GM18951 (cell line): Measurements from ENCODE around the gene ETNK1.

ENCODE experiments used
- POLR2A ChIP-seq: IDR thresholded peaks from 4 replicates; pipeline ENCODE4 v1.6.1; 2011; ENCODE audit warnings: mild to moderate bottlenecking; ENCODE audit not compliant: insufficient read length, insufficient read depth; ENCODE audit errors: extremely low read depth
- in situ Hi-C: fragments of 300-500 bp; cut with MboI; formaldehyde crosslinking; loops from one replicate; pipeline ENCODE4 v1.12.0; 2022; ENCODE audit warnings: low sequenced_read_pairs, mixed read lengths, inconsistent platforms; ENCODE audit not compliant: unreplicated experiment

ETNK1 gene

GRCh38 chr12:22715254-22715653, 90.3 kb downstream of the ETNK1 start:
- TF ChIP-seq POLR2A: no peak
- in situ Hi-C loops: no loop called here

GRCh38 chr12:22719745-22720144, 94.8 kb downstream of the ETNK1 start:
- no peak for TF ChIP-seq POLR2A

GRCh38 chr12:22722081-22722480, 97.1 kb downstream of the ETNK1 start:
- no peak for TF ChIP-seq POLR2A
- in situ Hi-C loops: no loop called here

More at GRCh38 chr12:22719745-22720144, 94.8 kb downstream of the ETNK1 start:
- in situ Hi-C loops: no loop called here

GRCh38 chr12:22722779-22723178, 97.8 kb downstream of the ETNK1 start:
- no peak for TF ChIP-seq POLR2A
- in situ Hi-C loops: no loop called here

- TF ChIP-seq POLR2A: no peak
- in situ Hi-C loops: no loop called here
Measured at GRCh38 chr12:22728987-22729386, 104.0 kb downstream of the ETNK1 start.

DNA sequence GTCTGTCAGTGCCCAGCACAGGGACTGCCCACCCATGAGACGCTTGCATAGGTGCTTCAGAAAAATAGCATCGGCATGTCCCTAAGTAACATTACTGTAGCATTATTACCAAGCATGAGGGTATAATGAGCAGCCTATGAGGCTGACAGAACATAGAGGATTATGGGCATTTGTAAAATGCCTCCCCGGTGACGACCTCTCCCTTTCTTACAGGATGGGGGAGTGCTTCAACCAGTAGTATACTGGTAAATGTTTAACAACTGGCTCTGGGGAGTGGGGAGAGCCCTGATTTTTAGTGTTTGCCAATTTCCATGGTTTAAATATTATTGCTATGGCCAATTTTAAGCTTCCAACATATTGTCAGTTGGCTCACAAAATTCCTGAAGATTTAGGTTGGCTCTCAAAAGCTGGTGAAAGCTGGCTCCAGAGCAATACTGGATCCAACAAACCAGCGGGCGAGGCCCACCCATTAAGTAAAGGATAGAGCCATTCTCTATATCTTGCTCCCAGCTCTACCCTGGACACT, 104.5 kb downstream of the ETNK1 start:
- in situ Hi-C loops: no loop called here
- TF ChIP-seq POLR2A: no peak

DNA sequence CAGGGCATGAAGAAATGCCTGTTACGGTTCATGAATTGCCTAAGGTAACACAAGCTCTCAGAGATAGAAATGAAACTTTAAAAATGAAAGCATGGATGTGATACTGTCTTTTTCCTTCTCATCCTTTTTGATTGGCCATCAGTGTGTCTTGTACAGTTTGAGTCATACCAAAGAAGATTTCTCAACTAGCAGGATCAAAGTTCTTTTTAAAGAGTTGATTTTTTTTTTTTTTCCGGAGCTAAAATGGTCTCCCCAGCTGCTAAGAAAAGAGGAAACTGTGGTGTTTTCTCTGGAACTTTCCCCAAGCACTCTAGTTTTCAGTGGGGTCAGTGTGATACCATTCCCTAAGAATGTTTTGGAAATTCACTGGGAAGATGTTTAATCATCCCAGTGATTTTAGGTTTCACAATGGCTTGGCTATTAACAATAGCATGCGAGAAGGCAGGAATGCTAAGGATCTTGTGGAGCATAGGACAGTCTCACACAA, 105.0 kb downstream of the ETNK1 start:
- TF ChIP-seq POLR2A: no peak
- in situ Hi-C loops: no loop called here

GRCh38 chr12:22731236-22731635, 106.3 kb downstream of the ETNK1 start:
- no peak for TF ChIP-seq POLR2A
- in situ Hi-C loops: no loop called here

DNA sequence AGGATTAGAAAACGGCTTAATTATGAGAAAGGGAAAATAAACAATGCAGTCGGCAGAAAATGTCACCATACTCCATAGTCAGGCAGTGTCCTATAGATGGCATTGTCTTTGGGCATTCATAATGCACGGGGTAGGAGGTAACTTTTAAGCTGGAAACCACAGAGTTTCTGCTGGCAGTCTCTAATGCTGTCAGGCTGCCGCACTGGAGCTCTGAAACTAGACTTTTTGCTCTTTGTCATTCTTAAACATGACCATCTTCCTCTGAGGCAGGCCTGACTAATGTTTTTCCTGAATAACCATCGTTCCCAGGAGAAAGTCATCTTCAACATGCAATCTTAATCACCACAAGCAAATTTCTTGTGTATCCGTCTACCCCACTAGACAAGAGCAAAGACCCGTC, 108.8 kb downstream of the ETNK1 start:
- in situ Hi-C loops: no loop called here
- TF ChIP-seq POLR2A: no peak

DNA sequence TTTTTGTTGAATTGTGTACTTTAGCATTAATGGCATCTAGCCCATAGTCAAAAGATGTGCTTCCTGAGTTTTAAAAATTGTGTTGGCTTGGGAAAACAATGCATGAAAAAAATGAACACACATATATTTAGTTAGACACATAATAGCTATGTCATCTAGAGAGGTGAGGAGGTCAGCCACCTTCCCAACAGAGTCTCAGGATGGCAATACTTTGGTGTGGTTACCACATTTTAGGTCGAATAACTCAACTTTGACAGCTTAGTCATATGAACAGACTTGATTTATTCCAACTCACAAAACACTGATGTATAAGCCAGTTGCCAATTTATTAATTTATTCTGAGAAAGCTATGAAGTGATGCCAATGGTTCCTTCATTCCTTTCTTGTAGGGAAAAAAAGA, 114.0 kb downstream of the ETNK1 start:
- in situ Hi-C loops: no loop called here
- no peak for TF ChIP-seq POLR2A
